T-helper 1 cell treated with Interleukin-12 subunit alpha and Interleukin-12 subunit beta and Interleukin-4 antibody, amounts not matched to agents 30 μg/mL and 1 μg/mL, for 36 hours (primary cell): ENCODE results near the gene NBEA.
A peak's percentile ranks its signal among the peaks of the same experiment; 100 is the strongest.

Experiments used
- H3K27ac Mint-ChIP-seq: one replicate; pipeline ENCODE4 v1.8.0; 2021; ENCODE audit warnings: mild to moderate bottlenecking, mixed read lengths
- H3K27me3 Mint-ChIP-seq: one replicate; pipeline ENCODE4 v1.8.0; 2021; ENCODE audit warnings: low read depth, mixed read lengths
- H3K36me3 Mint-ChIP-seq: one replicate; pipeline ENCODE4 v1.8.0; 2021; ENCODE audit warnings: low read depth, mixed read lengths
- H3K4me1 Mint-ChIP-seq: one replicate; pipeline ENCODE4 v1.8.0; 2021; ENCODE audit warnings: low read depth, mixed read lengths
- H3K4me3 Mint-ChIP-seq: one replicate; pipeline ENCODE4 v1.8.0; 2021; ENCODE audit warnings: mild to moderate bottlenecking, moderate library complexity, mixed read lengths
- H3K9me3 Mint-ChIP-seq: one replicate; pipeline ENCODE4 v1.8.0; 2021; ENCODE audit warnings: mixed read lengths

NBEA gene

GRCh38 chr13:35157143-35157755, 215.2 kb downstream of the NBEA start:
- H3K27ac Mint-ChIP-seq, result no peak overlapping the region
- H3K4me3 Mint-ChIP-seq, result no peak overlapping the region
- H3K27me3 Mint-ChIP-seq, result no peaks in the 10 kb centered on the region
- no peaks in the 10 kb centered on the region for H3K9me3 Mint-ChIP-seq
- H3K36me3 Mint-ChIP-seq, result no peaks in the 10 kb centered on the region
- peaks cover 8% of the 10 kb centered on the region for H3K4me1 Mint-ChIP-seq

GRCh38 chr13:35159041-35159440, 217.0 kb downstream of the NBEA start:
- Mint-ChIP-seq H3K4me1 (peaks cover 13% of the 10 kb centered on the region), H3K27me3 (no peaks in the 10 kb centered on the region), H3K4me3 (no peak overlapping the region), H3K36me3 (no peaks in the 10 kb centered on the region), H3K27ac (no peak overlapping the region), H3K9me3 (no peaks in the 10 kb centered on the region)

- no peaks in the 10 kb centered on the region for H3K27me3 Mint-ChIP-seq
- peaks cover 17% of the 10 kb centered on the region for H3K4me1 Mint-ChIP-seq
- no peak overlapping the region for H3K4me3 Mint-ChIP-seq
- H3K36me3 Mint-ChIP-seq, result no peaks in the 10 kb centered on the region
- no peaks in the 10 kb centered on the region for H3K9me3 Mint-ChIP-seq
- H3K27ac Mint-ChIP-seq, result no peak overlapping the region
Observed at GRCh38 chr13:35160896-35161295, 218.8 kb downstream of the NBEA start.

- H3K36me3 Mint-ChIP-seq, result no peaks in the 10 kb centered on the region
- H3K4me1 Mint-ChIP-seq, result peaks cover 16% of the 10 kb centered on the region
- H3K27ac Mint-ChIP-seq, result peak overlapping the region; percentile 28
- H3K27me3 Mint-ChIP-seq, result no peaks in the 10 kb centered on the region
- H3K9me3 Mint-ChIP-seq, result no peaks in the 10 kb centered on the region
- peak overlapping the region; percentile 54 for H3K4me3 Mint-ChIP-seq
Observed at GRCh38 chr13:35162420-35162819, 220.3 kb downstream of the NBEA start.

GRCh38 chr13:35163674-35164073, 221.6 kb downstream of the NBEA start:
- Mint-ChIP-seq H3K9me3 (no peaks in the 10 kb centered on the region), H3K27me3 (no peaks in the 10 kb centered on the region), H3K27ac (no peak overlapping the region), H3K4me3 (no peak overlapping the region), H3K4me1 (peaks cover 16% of the 10 kb centered on the region), H3K36me3 (no peaks in the 10 kb centered on the region)

- Mint-ChIP-seq H3K27me3 (no peaks in the 10 kb centered on the region), H3K4me3 (no peak overlapping the region), H3K4me1 (peaks cover 11% of the 10 kb centered on the region), H3K36me3 (no peaks in the 10 kb centered on the region), H3K9me3 (no peaks in the 10 kb centered on the region), H3K27ac (no peak overlapping the region)
Observed at GRCh38 chr13:35164324-35164932, 222.4 kb downstream of the NBEA start.

GRCh38 chr13:35165205-35165604, 223.1 kb downstream of the NBEA start:
- Mint-ChIP-seq H3K27ac (no peak overlapping the region), H3K36me3 (no peaks in the 10 kb centered on the region), H3K4me1 (peaks cover 11% of the 10 kb centered on the region), H3K4me3 (no peak overlapping the region), H3K27me3 (no peaks in the 10 kb centered on the region), H3K9me3 (no peaks in the 10 kb centered on the region)

- no peaks in the 10 kb centered on the region for H3K9me3 Mint-ChIP-seq
- H3K36me3 Mint-ChIP-seq, result no peaks in the 10 kb centered on the region
- H3K4me1 Mint-ChIP-seq, result no peaks in the 10 kb centered on the region
- H3K27ac Mint-ChIP-seq, result no peak overlapping the region
- no peak overlapping the region for H3K4me3 Mint-ChIP-seq
- no peaks in the 10 kb centered on the region for H3K27me3 Mint-ChIP-seq
Observed at GRCh38 chr13:35179494-35179893, 237.4 kb downstream of the NBEA start.

GRCh38 chr13:35179920-35180663, 238.0 kb downstream of the NBEA start:
- Mint-ChIP-seq H3K4me3 (no peak overlapping the region), H3K27ac (no peak overlapping the region), H3K27me3 (no peaks in the 10 kb centered on the region), H3K9me3 (no peaks in the 10 kb centered on the region), H3K4me1 (no peaks in the 10 kb centered on the region), H3K36me3 (no peaks in the 10 kb centered on the region)

- no peak overlapping the region for H3K4me3 Mint-ChIP-seq
- H3K9me3 Mint-ChIP-seq, result no peaks in the 10 kb centered on the region
- no peak overlapping the region for H3K27ac Mint-ChIP-seq
- no peaks in the 10 kb centered on the region for H3K36me3 Mint-ChIP-seq
- no peaks in the 10 kb centered on the region for H3K4me1 Mint-ChIP-seq
- H3K27me3 Mint-ChIP-seq, result no peaks in the 10 kb centered on the region
Observed at GRCh38 chr13:35190241-35190640, 248.2 kb downstream of the NBEA start.

- no peaks in the 10 kb centered on the region for H3K27me3 Mint-ChIP-seq
- no peaks in the 10 kb centered on the region for H3K4me1 Mint-ChIP-seq
- H3K27ac Mint-ChIP-seq, result no peak overlapping the region
- no peaks in the 10 kb centered on the region for H3K36me3 Mint-ChIP-seq
- no peak overlapping the region for H3K4me3 Mint-ChIP-seq
- H3K9me3 Mint-ChIP-seq, result no peaks in the 10 kb centered on the region
Observed at GRCh38 chr13:35191883-35192282, 249.8 kb downstream of the NBEA start.

GRCh38 chr13:35198613-35199200, 256.6 kb downstream of the NBEA start:
- Mint-ChIP-seq H3K27me3 (no peaks in the 10 kb centered on the region), H3K4me3 (no peak overlapping the region)

GRCh38 chr13:35208587-35208986, 266.5 kb downstream of the NBEA start:
- H3K4me1 Mint-ChIP-seq, result no peaks in the 10 kb centered on the region
- H3K27ac Mint-ChIP-seq, result no peak overlapping the region
- no peaks in the 10 kb centered on the region for H3K36me3 Mint-ChIP-seq
- H3K9me3 Mint-ChIP-seq, result no peaks in the 10 kb centered on the region
- no peak overlapping the region for H3K4me3 Mint-ChIP-seq
- H3K27me3 Mint-ChIP-seq, result no peaks in the 10 kb centered on the region

More at GRCh38 chr13:35198613-35199200, 256.6 kb downstream of the NBEA start:
- H3K36me3 Mint-ChIP-seq, result no peaks in the 10 kb centered on the region
- H3K27ac Mint-ChIP-seq, result no peak overlapping the region
- no peaks in the 10 kb centered on the region for H3K9me3 Mint-ChIP-seq
- no peaks in the 10 kb centered on the region for H3K4me1 Mint-ChIP-seq

- Mint-ChIP-seq H3K4me1 (no peaks in the 10 kb centered on the region), H3K4me3 (no peak overlapping the region), H3K36me3 (no peaks in the 10 kb centered on the region), H3K27me3 (no peaks in the 10 kb centered on the region), H3K27ac (no peak overlapping the region), H3K9me3 (no peaks in the 10 kb centered on the region)
Observed at GRCh38 chr13:35210261-35210660, 268.2 kb downstream of the NBEA start.

- Mint-ChIP-seq H3K27me3 (no peaks in the 10 kb centered on the region), H3K4me3 (no peak overlapping the region), H3K4me1 (no peaks in the 10 kb centered on the region), H3K36me3 (no peaks in the 10 kb centered on the region), H3K27ac (no peak overlapping the region), H3K9me3 (no peaks in the 10 kb centered on the region)
Observed at GRCh38 chr13:35211949-35212348, 269.9 kb downstream of the NBEA start.
